T1000 (cell line): Measurements from ENCODE around the gene CDH15.
"Not testable (repeated sequence)": the region's sequence is repeated elsewhere in the genome, so short reads cannot be mapped to it uniquely, and the experiment has no call there.

ENCODE experiments used
- DNase-seq: peaks from one replicate; lab custom pipeline; 2025; ENCODE audit warnings: mixed read lengths; lab: John Stamatoyannopoulos, UW

The CDH15 gene

DNA sequence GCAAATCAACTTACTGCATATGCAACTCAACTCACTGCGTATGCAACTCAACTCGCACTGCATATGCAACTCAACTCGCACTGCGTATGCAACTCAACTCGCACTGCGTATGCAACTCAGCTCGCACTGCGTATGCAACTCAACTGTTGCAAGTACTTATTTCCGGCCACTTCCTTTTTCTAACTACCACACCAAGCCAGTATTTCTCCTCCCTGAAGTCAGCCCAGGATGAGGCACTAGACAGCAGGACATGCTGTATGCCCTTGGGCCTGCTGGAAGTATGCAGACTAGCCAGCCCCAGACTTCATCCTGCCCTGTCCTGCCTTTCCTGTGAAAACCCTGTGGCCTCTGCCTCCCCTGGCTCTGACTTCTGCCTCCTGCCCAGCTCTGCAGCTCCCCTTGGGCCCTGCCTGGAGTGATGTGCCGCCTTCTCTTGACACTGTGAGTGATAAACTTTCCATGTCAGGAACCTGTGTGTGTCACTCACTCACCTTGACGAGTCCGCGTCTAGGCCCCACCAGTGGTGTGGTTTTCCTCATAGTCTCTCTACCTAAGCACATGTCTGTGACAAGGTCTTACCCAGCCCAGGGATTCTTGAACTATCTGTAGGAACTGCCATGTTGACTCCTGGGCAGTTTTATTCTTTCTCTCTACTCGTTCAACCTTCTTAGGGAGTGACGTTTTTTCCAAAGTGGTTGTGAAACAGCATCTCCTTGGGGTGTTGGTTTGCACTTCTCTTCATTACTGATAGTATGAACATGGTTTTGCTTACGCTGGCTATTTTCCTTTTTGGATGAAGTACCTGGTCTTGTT is 62.3 kb downstream of the CDH15 start:
- DNase-seq = no peak

DNA sequence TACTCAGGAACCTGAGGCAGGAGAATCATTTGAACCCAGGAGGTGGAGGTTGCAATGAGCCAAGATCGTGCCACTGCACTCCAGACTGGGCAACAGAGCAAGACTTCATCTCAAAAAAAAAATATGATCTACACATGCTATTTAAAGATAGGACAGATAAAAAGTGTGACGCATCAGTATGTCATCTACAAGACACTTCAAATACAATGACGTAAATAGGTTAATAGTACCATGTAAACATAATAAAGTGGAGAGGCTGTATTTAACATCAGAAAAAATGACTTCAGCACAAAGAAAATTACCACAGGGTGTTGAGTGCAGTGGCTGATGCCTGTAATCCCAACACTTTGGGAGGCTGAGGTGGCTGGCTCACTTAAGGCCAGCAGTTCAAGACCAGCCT is 66.2 kb downstream of the CDH15 start:
- no peak for DNase-seq

DNA sequence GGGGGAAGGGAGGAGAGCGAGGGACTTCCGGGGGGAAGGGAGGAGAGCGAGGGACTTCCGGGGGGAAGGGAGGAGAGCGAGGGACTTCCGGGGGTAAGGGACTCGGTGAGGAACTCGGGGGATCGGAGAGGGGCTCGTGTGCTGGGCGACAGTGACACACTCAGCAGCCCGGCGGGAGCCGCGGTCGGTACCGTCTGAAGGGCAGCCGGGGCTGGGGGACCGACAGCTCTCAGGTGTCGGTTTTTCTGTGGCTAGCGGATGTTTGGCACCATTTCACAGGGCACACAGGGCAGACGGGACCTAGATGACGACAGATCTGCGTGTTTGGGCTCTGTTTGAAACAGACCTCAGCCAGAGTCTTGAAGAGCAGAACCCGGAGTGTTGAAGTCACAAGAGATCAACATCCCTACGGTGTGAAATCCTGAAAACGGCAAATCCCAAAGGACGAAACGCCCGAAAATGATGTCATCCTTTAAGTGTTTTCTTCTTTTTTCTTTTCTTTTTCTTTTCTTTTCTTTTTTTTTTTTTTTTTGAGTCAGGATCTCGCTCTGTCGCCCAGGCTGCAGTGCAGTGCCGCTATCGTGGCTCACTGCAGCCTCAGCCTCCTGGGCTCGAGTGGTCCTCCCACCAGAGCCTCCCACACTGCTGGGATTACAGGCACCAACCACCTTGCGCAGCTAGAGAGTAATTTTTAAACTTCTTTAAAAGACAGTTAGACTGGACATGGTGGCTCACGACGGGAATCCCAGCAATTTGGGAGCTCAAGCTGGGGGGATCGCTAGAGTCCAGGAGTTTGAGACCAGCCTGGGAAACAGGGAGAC is 69.8 kb downstream of the CDH15 start:
- DNase-seq = peak; percentile 67

DNA sequence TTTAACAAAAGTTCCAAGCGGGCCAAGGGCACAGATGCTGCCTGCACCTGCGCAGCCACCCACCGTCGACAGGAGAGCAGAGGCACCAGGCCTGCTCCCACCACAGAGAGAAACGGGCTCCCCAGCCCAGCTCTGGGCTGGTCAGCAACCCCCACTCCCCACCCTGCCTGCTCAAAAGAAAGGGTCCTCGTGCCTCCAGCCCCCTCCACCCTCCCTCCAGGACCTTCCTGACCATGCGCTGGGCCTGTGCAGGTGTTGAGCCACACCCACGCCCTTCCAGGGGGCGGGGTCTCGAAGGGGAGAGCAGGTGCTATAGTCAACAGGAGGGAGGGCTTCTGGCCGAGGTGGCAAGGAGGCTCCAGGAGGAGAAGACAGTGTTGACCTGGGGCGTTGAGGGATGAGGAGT is 71.2 kb downstream of the CDH15 start:
- no peak for DNase-seq

DNA sequence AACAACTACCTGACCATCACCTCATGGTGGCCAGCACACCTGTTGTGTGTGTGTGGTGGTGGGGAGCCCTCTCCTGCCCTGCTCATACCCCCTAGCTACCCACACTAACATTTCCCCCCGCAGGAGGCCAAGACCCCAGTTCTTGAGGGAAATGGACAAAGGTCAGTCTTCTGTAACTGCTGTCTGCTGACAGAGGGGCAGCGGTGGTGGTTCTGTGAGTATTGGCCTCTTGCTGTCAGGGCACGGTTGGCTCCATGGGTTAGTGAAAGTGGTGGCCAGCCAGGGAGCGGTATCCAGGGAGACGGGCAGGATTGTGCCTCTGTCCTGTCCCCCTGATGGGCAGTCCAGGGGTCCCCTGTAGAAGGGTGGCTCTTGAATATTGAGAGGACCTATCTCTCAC is 72.1 kb downstream of the CDH15 start:
- DNase-seq = no peak

DNA sequence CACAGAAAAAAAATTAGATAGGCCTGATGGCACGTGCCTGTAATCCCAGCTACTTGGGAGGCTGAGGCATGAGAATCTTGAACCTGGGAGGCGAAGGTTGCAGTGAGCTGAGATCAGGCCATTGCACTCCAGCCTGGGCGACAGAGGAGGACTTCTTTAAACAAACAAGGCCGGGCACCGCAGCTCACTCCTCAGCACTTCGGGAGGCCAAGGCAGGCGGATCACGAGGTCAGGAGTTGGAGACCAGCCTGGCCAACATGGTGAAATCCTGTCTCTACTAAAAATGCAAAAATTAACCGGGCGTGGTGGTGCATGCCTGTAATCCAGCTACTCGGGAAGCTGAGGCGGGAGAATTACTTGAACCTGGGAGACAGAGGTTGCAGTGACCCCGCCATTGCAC is 72.7 kb downstream of the CDH15 start:
- DNase-seq = not testable (repeated sequence)

DNA sequence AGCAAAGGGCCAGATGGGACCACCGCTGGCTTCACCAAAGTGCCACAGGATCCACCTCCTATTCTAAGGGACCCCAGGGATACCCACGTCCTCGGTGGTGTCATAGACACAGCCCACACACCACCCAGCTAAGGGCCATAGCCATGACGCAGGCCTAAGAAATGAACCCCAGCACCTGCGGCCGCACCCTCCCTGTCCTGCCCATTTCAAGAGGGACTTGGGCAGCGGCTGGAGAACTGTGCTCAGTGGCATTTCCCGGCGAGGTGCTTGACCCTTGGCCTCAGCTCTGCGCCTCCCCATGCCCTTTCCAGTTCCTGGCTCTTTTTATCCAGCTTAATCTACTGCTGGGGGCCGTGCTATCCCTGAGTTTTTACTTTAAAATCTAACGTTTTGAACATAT is 73.2 kb downstream of the CDH15 start:
- DNase-seq = no peak
